K562 (cell line): ENCODE data around the gene HDAC1. TPM values are rescaled to one million over a fixed set of nuclear protein-coding genes. Genes with fewer than 3 reads are reported as not detected.

Source experiments
- ATAC-seq: fragments of 200-7000 bp; cut with Tn5 transposase; 3 replicates; pipeline ENCODE4 v1.9.1; 2020; ENCODE audit warnings: moderate library complexity
- BruUV-seq: library from RNA; stranded (reverse); fragments of 400-500 nt; replicated peaks from 2 replicates; lab custom pipeline; 2021; lab: Mats Ljungman, UMichigan
- CTCF ChIA-PET: fragments of 300-600 bp; formaldehyde crosslinking; extraction: SDS; loops from one replicate; lab custom pipeline; 2021; ENCODE audit warnings: low intra/inter-chr PET ratio; lab: Yijun Ruan, JAX
- POLR2A ChIA-PET: fragments of 300-600, 350-650 bp; sonication (Branson Sonifier 250); formaldehyde crosslinking; extraction: SDS; loops from one replicate; lab custom pipeline; 2021; ENCODE audit warnings: antibody characterized with exemption, inconsistent platforms; lab: Yijun Ruan, JAX
- DNase-seq, 4 experiments: peaks; one replicate each; pipeline versions ENCODE4 v3.0.0 to v3.0.0-alpha.2; 2011 to 2018; ENCODE audit warnings: low spot score in 3 of 4, mixed read lengths in 3 of 4; ENCODE audit errors: extremely low read depth in 1 of 4
- FAIRE-seq: peaks from 2 replicates; lab custom pipeline; 2011; peaks lifted over from hg19 to GRCh38; lab: Jason Lieb, UNC
- H2AFZ ChIP-seq: 2 replicates; pipeline ENCODE4 v1.6.0; 2011; ENCODE audit warnings: low read depth, low read length, control low read depth, inconsistent platforms
- H3K27ac ChIP-seq: fragments of 200-600 bp; 3 replicates; pipeline ENCODE4 v1.8.0; 2011; ENCODE audit warnings: low read depth, mild to moderate bottlenecking, control low read depth, inconsistent platforms, low read length, moderate library complexity, mixed read lengths; ENCODE audit errors: extremely low read depth
- H3K27me3 ChIP-seq, 2 experiments: fragments of 300-600 bp in 1 of 2; 2 replicates in 1 of 2; 3 replicates in 1 of 2; pipeline versions ENCODE4 v1.6.0 to v1.8.0; 2011; ENCODE audit warnings: inconsistent platforms in 2 of 2, low read length in 2 of 2, mild to moderate bottlenecking in 1 of 2, mixed read lengths in 1 of 2, moderate library complexity in 1 of 2; ENCODE audit not compliant: control insufficient read depth in 2 of 2, insufficient read depth in 2 of 2
- H3K36me3 ChIP-seq: fragments of 300-600 bp; 3 replicates; pipeline ENCODE4 v1.8.0; 2011; ENCODE audit warnings: mild to moderate bottlenecking, low read length, inconsistent platforms; ENCODE audit not compliant: control insufficient read depth, insufficient read depth
- H3K4me1 ChIP-seq, 2 experiments: fragments of 200-600 bp in 1 of 2; replicated peaks in 1 of 2; 2 replicates in 1 of 2; 3 replicates in 1 of 2; pipeline versions ENCODE4 v1.5.1 to v1.8.0; 2011; ENCODE audit warnings: inconsistent platforms in 2 of 2, low read length in 2 of 2, mild to moderate bottlenecking in 1 of 2, mixed read lengths in 1 of 2, moderate library complexity in 1 of 2; ENCODE audit not compliant: control insufficient read depth in 2 of 2, insufficient read depth in 2 of 2
- H3K4me2 ChIP-seq: 2 replicates; pipeline ENCODE4 v1.6.1; 2011; ENCODE audit warnings: low read length, control low read depth, inconsistent platforms, mixed read lengths; ENCODE audit not compliant: insufficient read depth
- H3K4me3 ChIP-seq: fragments of 200-600 bp; sonication (generic), shearing (Covaris generic); 2 replicates; pipeline ENCODE4 v1.5.1; 2016; ENCODE audit warnings: control low read depth, inconsistent platforms
- H3K79me2 ChIP-seq: fragments of 200-600 bp; 3 replicates; pipeline ENCODE4 v1.8.0; 2011; ENCODE audit warnings: low read length, inconsistent platforms; ENCODE audit not compliant: control insufficient read depth, insufficient read depth
- H3K9ac ChIP-seq, 2 experiments: 2 replicates each; pipeline versions ENCODE4 v1.6.0 to v1.6.1; 2011; ENCODE audit warnings: low read depth in 2 of 2, low read length in 2 of 2, control low read depth in 1 of 2, inconsistent platforms in 1 of 2, mild to moderate bottlenecking in 1 of 2, mixed read lengths in 1 of 2; ENCODE audit not compliant: insufficient read depth in 1 of 2
- H3K9me1 ChIP-seq: one replicate; pipeline ENCODE4 v1.6.0; 2011; ENCODE audit warnings: inconsistent platforms, mild to moderate bottlenecking, low read length, moderate library complexity; ENCODE audit not compliant: control insufficient read depth, insufficient read depth
- H3K9me3 ChIP-seq: replicated peaks from 2 replicates; pipeline ENCODE4 v1.5.1; 2011; ENCODE audit warnings: low read depth, low read length, inconsistent platforms; ENCODE audit not compliant: control insufficient read depth, insufficient read depth
- H4K20me1 ChIP-seq: replicated peaks from 2 replicates; pipeline ENCODE4 v1.6.1; 2011; ENCODE audit warnings: low read length, inconsistent platforms, mixed read lengths; ENCODE audit not compliant: control insufficient read depth, insufficient read depth
- ATF7 ChIP-seq: fragments of 450-650 bp; IDR thresholded peaks from 2 replicates; pipeline ENCODE4 v1.7.1; 2014; ENCODE audit warnings: mild to moderate bottlenecking, moderate library complexity
- HDAC1 ChIP-seq, 2 experiments: fragments of 450-650 bp; IDR thresholded peaks; 2 replicates each; pipeline ENCODE4 v1.6.1; 2016 to 2017; ENCODE audit warnings: inconsistent platforms in 1 of 2, mild to moderate bottlenecking in 1 of 2, moderate library complexity in 1 of 2
- HDAC3 ChIP-seq: fragments of 450-650 bp; IDR thresholded peaks from 2 replicates; pipeline ENCODE4 v1.6.1; 2018; ENCODE audit warnings: borderline replicate concordance, mild to moderate bottlenecking, moderate library complexity; ENCODE audit not compliant: partially characterized antibody
- MAX ChIP-seq: sonication (generic); formaldehyde crosslinking; IDR thresholded peaks from 2 replicates; pipeline ENCODE4 v1.9.0; 2022; ENCODE audit warnings: mild to moderate bottlenecking, missing genetic modification reagents
- POLR3G ChIP-seq: IDR thresholded peaks from 2 replicates; pipeline ENCODE4 v1.6.1; 2011; ENCODE audit not compliant: insufficient read length, insufficient replicate concordance; ENCODE audit errors: extremely low read depth
- ZBTB33 ChIP-seq: sonication (generic); formaldehyde crosslinking; IDR thresholded peaks from 2 replicates; pipeline ENCODE4 v1.8.1; 2023; ENCODE audit warnings: mild to moderate bottlenecking, missing genetic modification reagents
- ZKSCAN8 ChIP-seq: fragments of 200-800 bp; sonication (Bioruptor generic); IDR thresholded peaks from 2 replicates; pipeline ENCODE4 v1.6.1; 2016; ENCODE audit warnings: missing genetic modification characterization, missing compliant biosample characterization
- ZNF212 ChIP-seq: fragments of 450-650 bp; formaldehyde crosslinking; IDR thresholded peaks from 2 replicates; pipeline ENCODE4 v1.4.0; 2020; ENCODE audit warnings: mild to moderate bottlenecking
- ZNF609 ChIP-seq: sonication (generic); formaldehyde crosslinking; IDR thresholded peaks from 2 replicates; pipeline ENCODE4 v1.8.1; 2023; ENCODE audit warnings: missing genetic modification reagents, mild to moderate bottlenecking, borderline replicate concordance
- ZNF668 ChIP-seq: fragments of 250-450 bp; sonication (Bioruptor Pico); IDR thresholded peaks from 2 replicates; pipeline ENCODE4 v1.8.0; 2022; ENCODE audit warnings: mild to moderate bottlenecking, inconsistent platforms
- WGBS: fragments of 100-300 bp; shearing (Covaris generic); methylation state at CpG from one replicate; pipeline ENCODE4 v1.1.6; 2016; ENCODE audit warnings: low coverage, mixed read lengths; ENCODE audit not compliant: insufficient coverage; ENCODE audit errors: missing lambda C conversion rate; 5-methylcytosine and 5-hydroxymethylcytosine counted together
- in situ Hi-C: fragments of 300-500 bp; cut with MboI; formaldehyde crosslinking; loops from 4 replicates; pipeline ENCODE4 v1.15.0; 2018; ENCODE audit warnings: inconsistent platforms, mixed read lengths
- intact Hi-C: fragments of 100-400 bp; cut with micrococcal nuclease; formaldehyde crosslinking; loops from 2 replicates; pipeline ENCODE4 v1.14.2; 2022
- polyA plus RNA-seq, 8 experiments: library from polyadenylated mRNA; depleted of rRNA in 4 of 8; stranded (reverse) in 5 of 8; unstranded in 3 of 8; fragments of >200 nt; fragmentation: Nextera tagmentation in 2 of 8; fragmentation: Illumina TruSeq in 1 of 8; extraction: Ambion mirVana in 2 of 8; extraction: Trizol in 1 of 8; gene quantifications; 2 replicates each; pipeline versions ENCODE4 v1.2.1 to v1.2.3, GENCODE V29; 2011 to 2014; ENCODE audit warnings: inconsistent platforms in 1 of 8, missing spikeins in 1 of 8
- total RNA-seq, 7 experiments: library from RNA; depleted of rRNA in 6 of 7; stranded (reverse); fragments of >200 nt in 6 of 7; fragmentation: Illumina TruSeq in 2 of 7; extraction: Trizol in 2 of 7; gene quantifications; 2 replicates each; pipeline versions ENCODE4 v1.2.1 to v1.2.3, GENCODE V29; 2011 to 2021; ENCODE audit warnings: low replicate concordance in 1 of 7

HDAC1 gene
- total and polyA plus RNA-seq, 9 of the 15 experiments (the other 6 are each of a cell fraction or from before 2014, with no cell fraction given): 169 to 384 (median 193) TPM

- Histone ChIP-seq H3K9ac (peak overlapping the region in 1 of 2 experiments; percentile 49; a peak in 2 of 4 replicates), H3K27ac (no peak overlapping the region), H3K4me1 (peaks cover 27 to 33% of the 10 kb centered on the region in 2 experiments; a peak in 4 of 5 replicates), H3K36me3 (no peaks in the 10 kb centered on the region), H3K4me3 (no peak overlapping the region), H3K27me3 (no peaks in the 10 kb centered on the region), H3K79me2 (no peaks in the 10 kb centered on the region), H2AFZ (peak overlapping the region; percentile 65), H3K9me3 (no peaks in the 10 kb centered on the region), H3K9me1 (no peaks in the 10 kb centered on the region), H4K20me1 (no peaks in the 10 kb centered on the region), H3K4me2 (no peak overlapping the region)
- intact Hi-C loops (loop anchor here (5.0 kb wide), 1 partner anchor 43 kb away; the partner anchor contains the start of genes DCDC2B and IQCC), in situ Hi-C loops (no loop called here)
- POLR2A ChIA-PET: interaction anchor here (0.6 to 2.0 kb wide), 4 partner anchors 8 to 553 kb away, joined by 3 to 6 read pairs (median 4); no protein-coding TSS in a partner anchor
- 37% methylated on average over 9 of the region's 9 CpGs for WGBS
- peak in 3 of 4 experiments; percentile 51 to 60 (median 56) for DNase-seq
- FAIRE-seq: no peak
- BruUV-seq: no TSS peak
- CTCF ChIA-PET: no interaction called here
- peak; percentile 8; the same call in 2 of the 3 replicates for ATAC-seq
- TF ChIP-seq HDAC3: no peak
- TF ChIP-seq MAX (CRISPR knock-in tag): 0 out of 2 replicates have a peak, but pooled peaks have one; percentile 38
- TF ChIP-seq HDAC1 (IDR thresholded peaks at IDR 0.05): no peak
- TF ChIP-seq ZNF668 (CRISPR knock-in tag): no peak
- TF ChIP-seq POLR3G: no peak
- no peak for TF ChIP-seq ZNF212
- no peak for TF ChIP-seq ZBTB33 (CRISPR knock-in tag)
- no peak for TF ChIP-seq ZNF609 (CRISPR knock-in tag)
- no peak for TF ChIP-seq ZKSCAN8 (CRISPR knock-in tag)
- no peak for TF ChIP-seq ATF7
These were observed 41.9 kb upstream of the HDAC1 start for GRCh38 chr1:32249831-32250525.
